ENCODE results near the gene PRKCE.
"Not testable (repeated sequence)": the region's sequence is repeated elsewhere in the genome, so short reads cannot be mapped to it uniquely, and the experiment has no call there.

Gene PRKCE

DNA sequence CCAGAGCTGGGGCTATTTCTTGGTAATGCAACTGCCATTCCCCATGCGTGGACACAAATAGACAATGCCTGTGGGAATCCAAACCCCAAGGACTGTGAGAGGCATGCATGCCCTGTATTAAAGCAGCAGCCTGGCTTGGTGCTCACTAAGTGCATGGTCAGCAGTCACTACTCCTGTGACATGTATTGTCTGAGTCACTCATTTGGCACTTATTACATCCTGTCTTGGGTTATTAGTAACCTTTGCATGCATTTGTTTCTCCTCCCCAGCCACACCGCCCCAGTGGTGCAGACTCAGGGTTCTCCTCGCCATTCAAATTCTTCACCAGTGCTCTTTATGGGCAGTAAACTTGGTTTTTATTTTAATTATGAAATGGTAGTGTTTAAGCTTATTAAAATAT lies 30.2 kb downstream of the PRKCE start:
- no peaks in the 10 kb centered on the region for H3K4me1 ChIP-seq (ENCODE audit: control insufficient read depth, insufficient read depth, low read length)
- no peak overlapping the region for H3K4me3 ChIP-seq (ENCODE audit: insufficient read depth, low read depth, low read length)
- H3K27ac ChIP-seq (ENCODE audit: insufficient read depth, low read depth, low read length, poor library complexity, severe bottlenecking) = no peak overlapping the region
- no peaks in the 10 kb centered on the region for H3K9me3 ChIP-seq (ENCODE audit: control insufficient read depth, low read length)
- WGBS, 2 experiments = 91 to 93% methylated on average over 2 to 3 of the region's 3 CpGs
- no peaks in the 10 kb centered on the region for H3K36me3 ChIP-seq (ENCODE audit: control insufficient read depth, insufficient read depth, low read length)
- H3K27me3 ChIP-seq (ENCODE audit: control insufficient read depth, insufficient read depth, low read length, poor library complexity, severe bottlenecking) = no peaks in the 10 kb centered on the region

- WGBS, 2 experiments = 62% methylated on average over 3 of the region's 3 CpGs
- H3K36me3 ChIP-seq (ENCODE audit: control insufficient read depth, insufficient read depth, low read length) = no peaks in the 10 kb centered on the region
- H3K4me1 ChIP-seq (ENCODE audit: control insufficient read depth, insufficient read depth, low read length) = no peaks in the 10 kb centered on the region
- H3K27ac ChIP-seq (ENCODE audit: insufficient read depth, low read depth, low read length, poor library complexity, severe bottlenecking) = no peak overlapping the region
- no peaks in the 10 kb centered on the region for H3K27me3 ChIP-seq (ENCODE audit: control insufficient read depth, insufficient read depth, low read length, poor library complexity, severe bottlenecking)
- no peak overlapping the region for H3K4me3 ChIP-seq (ENCODE audit: insufficient read depth, low read depth, low read length)
- no peaks in the 10 kb centered on the region for H3K9me3 ChIP-seq (ENCODE audit: control insufficient read depth, low read length)
Observed at GRCh38 chr2:45683292-45683691, 31.8 kb downstream of the PRKCE start.

GRCh38 chr2:45684756-45685155 lies 33.3 kb downstream of the PRKCE start:
- H3K9me3 ChIP-seq (ENCODE audit: control insufficient read depth, low read length) = no peaks in the 10 kb centered on the region
- WGBS, 2 experiments = 92 to 95% methylated on average over 6 of the region's 6 CpGs
- H3K27me3 ChIP-seq (ENCODE audit: control insufficient read depth, insufficient read depth, low read length, poor library complexity, severe bottlenecking) = no peaks in the 10 kb centered on the region

DNA sequence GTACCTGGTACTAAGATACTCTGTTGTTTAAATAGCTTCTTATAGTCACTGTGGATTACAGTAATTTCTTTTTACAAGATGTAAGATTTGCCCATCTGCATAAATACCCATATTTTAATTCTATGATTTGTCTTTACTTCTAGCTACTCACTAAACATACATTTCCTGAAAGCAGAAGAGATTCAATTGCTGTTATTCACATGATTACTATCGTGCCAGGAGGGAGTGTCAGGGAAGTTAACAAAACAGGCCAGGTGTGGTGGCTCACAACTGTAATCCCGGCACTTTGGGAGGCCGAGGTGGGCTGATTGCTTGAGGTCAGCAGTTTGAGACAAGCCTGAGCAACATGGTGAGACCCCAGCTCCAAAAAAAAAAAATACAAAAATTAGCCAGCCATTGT lies 33.8 kb downstream of the PRKCE start:
- Histone ChIP-seq H3K9me3 (ENCODE audit: control insufficient read depth, low read length) (no peaks in the 10 kb centered on the region), H3K27me3 (ENCODE audit: control insufficient read depth, insufficient read depth, low read length, poor library complexity, severe bottlenecking) (no peaks in the 10 kb centered on the region), H3K4me3 (ENCODE audit: insufficient read depth, low read depth, low read length) (no peak overlapping the region), H3K27ac (ENCODE audit: insufficient read depth, low read depth, low read length, poor library complexity, severe bottlenecking) (no peak overlapping the region), H3K36me3 (ENCODE audit: control insufficient read depth, insufficient read depth, low read length) (no peaks in the 10 kb centered on the region), H3K4me1 (ENCODE audit: control insufficient read depth, insufficient read depth, low read length) (no peaks in the 10 kb centered on the region)
- 92 to 94% methylated on average over 3 of the region's 3 CpGs for WGBS, 2 experiments

More at GRCh38 chr2:45684756-45685155, 33.3 kb downstream of the PRKCE start:
- H3K27ac ChIP-seq (ENCODE audit: insufficient read depth, low read depth, low read length, poor library complexity, severe bottlenecking) = no peak overlapping the region
- H3K4me1 ChIP-seq (ENCODE audit: control insufficient read depth, insufficient read depth, low read length) = no peaks in the 10 kb centered on the region
- H3K36me3 ChIP-seq (ENCODE audit: control insufficient read depth, insufficient read depth, low read length) = no peaks in the 10 kb centered on the region
- H3K4me3 ChIP-seq (ENCODE audit: insufficient read depth, low read depth, low read length) = no peak overlapping the region

DNA sequence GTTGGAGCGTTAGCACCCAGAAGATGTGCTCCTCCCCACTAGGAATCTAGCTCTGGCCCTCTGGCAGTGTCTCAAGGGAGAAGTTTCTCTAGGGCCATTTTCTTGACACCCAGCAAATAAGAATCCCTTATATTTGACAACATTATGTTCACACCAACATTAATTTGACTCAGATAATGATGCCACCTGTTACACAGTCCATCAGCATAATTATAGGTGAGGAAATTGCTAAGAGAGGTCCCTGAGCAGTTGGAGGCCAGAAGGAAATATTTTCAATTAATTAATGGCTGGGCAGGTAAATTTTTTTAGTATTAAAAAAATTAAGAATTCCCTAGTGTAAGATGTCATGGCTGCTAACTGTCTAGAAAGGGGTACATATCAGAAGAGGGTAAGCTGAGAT lies 36.5 kb downstream of the PRKCE start:
- Histone ChIP-seq H3K27me3 (ENCODE audit: control insufficient read depth, insufficient read depth, low read length, poor library complexity, severe bottlenecking) (no peaks in the 10 kb centered on the region), H3K4me3 (ENCODE audit: insufficient read depth, low read depth, low read length) (no peak overlapping the region), H3K36me3 (ENCODE audit: control insufficient read depth, insufficient read depth, low read length) (no peaks in the 10 kb centered on the region), H3K27ac (ENCODE audit: insufficient read depth, low read depth, low read length, poor library complexity, severe bottlenecking) (no peak overlapping the region), H3K9me3 (ENCODE audit: control insufficient read depth, low read length) (no peaks in the 10 kb centered on the region), H3K4me1 (ENCODE audit: control insufficient read depth, insufficient read depth, low read length) (no peaks in the 10 kb centered on the region)
- 57 to 80% methylated on average over 1 of the region's 1 CpG for WGBS, 2 experiments

DNA sequence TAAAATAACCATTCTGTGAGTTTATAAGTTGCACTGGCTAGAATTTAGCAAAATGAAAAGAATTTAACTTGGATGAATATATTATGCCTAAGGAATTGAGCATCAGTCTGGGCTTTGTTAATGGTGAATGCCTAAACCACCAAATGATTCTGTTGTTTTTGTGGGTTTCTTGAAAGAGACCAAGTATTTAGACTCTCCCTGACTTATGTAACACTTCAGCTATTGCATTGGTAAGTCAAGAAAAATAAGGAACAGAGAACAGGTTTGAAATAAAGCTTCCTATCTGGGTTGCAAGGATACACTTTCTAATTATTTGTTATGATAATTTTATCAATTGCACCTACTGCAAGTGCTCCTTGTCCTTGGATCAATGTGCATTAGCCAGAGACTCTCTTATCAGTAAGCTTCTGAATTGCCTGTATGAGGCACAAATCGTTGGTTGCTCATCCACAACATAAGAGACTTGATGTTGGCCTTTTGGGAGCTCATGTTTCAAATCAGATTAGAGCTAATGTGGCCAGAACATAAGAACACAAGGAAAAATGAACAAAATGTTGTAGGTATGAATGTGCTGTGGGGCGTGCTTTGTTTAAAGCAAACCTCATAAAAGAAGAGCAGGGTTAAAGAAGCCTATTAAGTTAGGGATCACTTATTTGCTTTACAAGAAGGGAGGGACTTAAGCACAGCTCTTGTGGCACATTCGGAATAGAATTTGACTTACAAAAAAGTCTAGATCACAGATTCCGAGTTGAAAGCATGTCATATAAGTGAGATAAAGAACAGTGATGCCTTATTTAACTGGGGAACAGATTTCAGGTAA lies 37.2 kb downstream of the PRKCE start:
- H3K27me3 ChIP-seq (ENCODE audit: control insufficient read depth, insufficient read depth, low read length, poor library complexity, severe bottlenecking) = no peaks in the 10 kb centered on the region
- H3K27ac ChIP-seq (ENCODE audit: insufficient read depth, low read depth, low read length, poor library complexity, severe bottlenecking) = no peak overlapping the region
- WGBS, 2 experiments = 89 to 95% methylated on average over 4 of the region's 4 CpGs
- no peaks in the 10 kb centered on the region for H3K9me3 ChIP-seq (ENCODE audit: control insufficient read depth, low read length)
- H3K4me3 ChIP-seq (ENCODE audit: insufficient read depth, low read depth, low read length) = no peak overlapping the region
- no peaks in the 10 kb centered on the region for H3K4me1 ChIP-seq (ENCODE audit: control insufficient read depth, insufficient read depth, low read length)
- H3K36me3 ChIP-seq (ENCODE audit: control insufficient read depth, insufficient read depth, low read length) = no peaks in the 10 kb centered on the region

- WGBS, 2 experiments = 73 to 92% methylated on average over 2 of the region's 2 CpGs
- no peaks in the 10 kb centered on the region for H3K27me3 ChIP-seq (ENCODE audit: control insufficient read depth, insufficient read depth, low read length, poor library complexity, severe bottlenecking)
- no peaks in the 10 kb centered on the region for H3K4me1 ChIP-seq (ENCODE audit: control insufficient read depth, insufficient read depth, low read length)
- H3K36me3 ChIP-seq (ENCODE audit: control insufficient read depth, insufficient read depth, low read length) = no peaks in the 10 kb centered on the region
- no peak overlapping the region for H3K4me3 ChIP-seq (ENCODE audit: insufficient read depth, low read depth, low read length)
- no peak overlapping the region for H3K27ac ChIP-seq (ENCODE audit: insufficient read depth, low read depth, low read length, poor library complexity, severe bottlenecking)
- no peaks in the 10 kb centered on the region for H3K9me3 ChIP-seq (ENCODE audit: control insufficient read depth, low read length)
Observed at GRCh38 chr2:45690231-45690630, 38.8 kb downstream of the PRKCE start.

- Histone ChIP-seq H3K36me3 (ENCODE audit: control insufficient read depth, insufficient read depth, low read length) (no peaks in the 10 kb centered on the region), H3K9me3 (ENCODE audit: control insufficient read depth, low read length) (no peaks in the 10 kb centered on the region), H3K27me3 (ENCODE audit: control insufficient read depth, insufficient read depth, low read length, poor library complexity, severe bottlenecking) (no peaks in the 10 kb centered on the region), H3K27ac (ENCODE audit: insufficient read depth, low read depth, low read length, poor library complexity, severe bottlenecking) (no peak overlapping the region), H3K4me3 (ENCODE audit: insufficient read depth, low read depth, low read length) (no peak overlapping the region), H3K4me1 (ENCODE audit: control insufficient read depth, insufficient read depth, low read length) (no peaks in the 10 kb centered on the region)
- 93 to 94% methylated on average over 9 to 12 of the region's 12 CpGs for WGBS, 2 experiments
Observed at GRCh38 chr2:45691171-45691999, 39.9 kb downstream of the PRKCE start.

DNA sequence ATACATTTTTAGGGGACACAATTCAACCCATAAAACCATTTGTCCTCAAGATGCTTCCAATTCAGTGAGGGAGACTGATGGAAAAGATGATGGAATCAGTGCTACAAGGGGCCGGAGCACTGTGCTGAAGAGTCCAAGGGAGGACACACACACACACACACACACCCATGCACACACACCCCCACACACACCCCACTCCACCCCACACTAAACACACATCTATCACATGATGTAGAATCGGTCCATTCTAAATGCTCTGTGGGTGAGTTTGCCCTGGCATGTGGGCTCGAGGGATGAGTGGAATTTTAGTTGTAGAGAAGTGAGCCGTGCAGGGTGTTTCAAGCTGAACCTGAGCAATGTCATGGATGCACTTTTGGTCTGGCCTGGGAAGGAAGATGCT lies 41.1 kb downstream of the PRKCE start:
- Histone ChIP-seq H3K4me3 (ENCODE audit: insufficient read depth, low read depth, low read length) (no peak overlapping the region), H3K9me3 (ENCODE audit: control insufficient read depth, low read length) (no peaks in the 10 kb centered on the region), H3K27me3 (ENCODE audit: control insufficient read depth, insufficient read depth, low read length, poor library complexity, severe bottlenecking) (no peaks in the 10 kb centered on the region), H3K36me3 (ENCODE audit: control insufficient read depth, insufficient read depth, low read length) (no peaks in the 10 kb centered on the region), H3K4me1 (ENCODE audit: control insufficient read depth, insufficient read depth, low read length) (peaks cover 3% of the 10 kb centered on the region), H3K27ac (ENCODE audit: insufficient read depth, low read depth, low read length, poor library complexity, severe bottlenecking) (no peak overlapping the region)
- 91 to 96% methylated on average over 4 of the region's 4 CpGs for WGBS, 2 experiments

DNA sequence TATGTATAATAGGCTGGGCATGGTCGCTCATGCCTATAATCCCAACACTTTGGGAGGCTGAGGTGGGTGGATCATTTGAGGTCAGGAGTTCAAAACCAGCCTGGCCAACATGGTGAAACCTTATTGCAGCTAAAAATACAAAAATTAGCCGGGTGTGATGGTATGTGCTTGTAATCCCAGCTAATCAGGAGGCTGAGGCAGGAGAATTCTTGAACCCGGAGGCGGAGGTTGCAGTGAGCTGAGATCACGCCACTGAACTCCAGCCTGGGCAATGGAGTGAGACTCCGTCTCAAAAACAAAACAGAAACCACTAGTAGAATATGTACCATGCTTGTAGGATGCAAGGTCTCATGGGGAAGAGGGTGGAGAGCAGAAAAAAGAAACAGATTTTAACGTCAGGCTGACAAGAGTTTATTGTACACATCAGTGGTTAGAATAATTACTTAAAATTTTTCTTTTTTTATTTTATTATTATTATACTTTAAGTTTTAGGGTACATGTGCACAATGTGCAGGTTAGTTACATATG lies 44.1 kb downstream of the PRKCE start:
- 88 to 97% methylated on average over 7 of the region's 7 CpGs for WGBS, 2 experiments
- not testable (repeated sequence) for H3K4me3 ChIP-seq (ENCODE audit: insufficient read depth, low read depth, low read length); H3K27ac ChIP-seq (ENCODE audit: insufficient read depth, low read depth, low read length, poor library complexity, severe bottlenecking); H3K36me3 ChIP-seq (ENCODE audit: control insufficient read depth, insufficient read depth, low read length); H3K27me3 ChIP-seq (ENCODE audit: control insufficient read depth, insufficient read depth, low read length, poor library complexity, severe bottlenecking); H3K9me3 ChIP-seq (ENCODE audit: control insufficient read depth, low read length)
- peaks cover 21% of the 10 kb centered on the region for H3K4me1 ChIP-seq (ENCODE audit: control insufficient read depth, insufficient read depth, low read length)

Measured in ectodermal cell (in vitro differentiated cells).